NT2/D1 (cell line): ENCODE measurements around the gene SUV39H1.

Experiments
- SUZ12 ChIP-seq: IDR thresholded peaks from 2 replicates; pipeline ENCODE4 v1.6.1; 2011; ENCODE audit not compliant: insufficient read length, insufficient read depth; ENCODE audit errors: extremely low read depth
- YY1 ChIP-seq: IDR thresholded peaks from 2 replicates; pipeline ENCODE4 v1.6.1; 2011; ENCODE audit not compliant: insufficient read length, insufficient read depth
- ZNF274 ChIP-seq: IDR thresholded peaks from 2 replicates; pipeline ENCODE4 v1.6.1; 2011; ENCODE audit warnings: mild to moderate bottlenecking, low read depth, low read length

DNA sequence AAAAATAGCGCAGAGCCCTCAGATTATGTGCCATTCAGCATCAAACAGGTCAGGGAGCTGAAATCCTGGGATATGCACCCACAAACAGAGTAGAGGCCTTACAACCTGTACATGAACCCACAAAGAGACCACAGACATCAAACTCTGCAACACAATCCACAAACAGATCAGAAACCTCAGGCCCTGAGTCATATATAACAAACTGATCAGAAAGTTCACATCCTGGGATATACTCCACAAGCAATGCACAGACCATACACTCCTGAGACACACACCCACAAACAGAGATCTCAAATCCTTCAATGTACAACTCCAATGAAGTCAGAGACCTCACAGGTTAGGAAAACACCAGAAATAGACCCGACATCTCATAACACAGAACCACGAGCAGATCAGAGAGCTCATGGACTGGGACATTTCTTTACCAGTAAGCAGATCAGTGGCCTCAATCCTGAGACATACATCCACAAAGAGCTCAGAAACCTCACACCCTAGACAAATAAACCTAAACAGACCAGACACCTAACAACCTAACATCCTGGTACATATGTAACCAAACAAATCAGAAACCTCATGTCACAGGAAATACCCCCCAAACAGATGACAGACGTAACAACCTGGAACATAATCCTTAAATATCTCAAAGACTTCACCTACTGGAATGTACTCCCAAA, 24.2 kb downstream of the SUV39H1 start:
- TF ChIP-seq ZNF274 = no peak
- TF ChIP-seq YY1 = no peak
- TF ChIP-seq SUZ12 = no peak
